Upper lobe of left lung (tissue), 4 donors: ENCODE results near the gene LILRB5.

Source experiments
- POLR2A ChIP-seq, 4 donors: fragments of 450-650 bp; IDR thresholded peaks; one replicate each; pipeline ENCODE4 v1.5.1; 2016 to 2017; ENCODE audit warnings: antibody characterized with exemption in 4 of 4, mild to moderate bottlenecking in 2 of 4
- TF ChIP-seq, protein P1 (sequence below), 6 experiments: fragments of 450-650 bp in 4 of 6; fragments of 200-600 bp in 2 of 6; sonication (generic) in 2 of 6; IDR thresholded peaks; one replicate each; pipeline ENCODE4 v1.5.1; 2016 to 2019; ENCODE audit warnings: antibody characterized with exemption in 6 of 6

DNA sequence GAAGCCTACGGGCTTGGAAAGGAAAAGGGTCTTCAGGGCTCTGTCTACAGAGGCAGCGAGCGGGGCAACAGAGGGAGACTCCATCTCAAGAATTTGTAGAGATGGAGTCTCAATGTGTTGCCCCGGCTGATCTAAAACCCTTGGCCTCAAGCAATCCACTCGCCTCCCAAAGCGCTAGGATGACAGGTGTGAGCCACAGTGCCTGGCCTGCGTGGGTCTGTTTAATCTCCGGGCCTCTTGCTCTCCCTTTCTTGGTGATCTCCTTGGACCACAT, 48.4 kb downstream of the LILRB5 start:
- TF ChIP-seq POLR2A (IDR thresholded peaks at IDR 0.05), result no peak
- TF ChIP-seq, protein P1, sequence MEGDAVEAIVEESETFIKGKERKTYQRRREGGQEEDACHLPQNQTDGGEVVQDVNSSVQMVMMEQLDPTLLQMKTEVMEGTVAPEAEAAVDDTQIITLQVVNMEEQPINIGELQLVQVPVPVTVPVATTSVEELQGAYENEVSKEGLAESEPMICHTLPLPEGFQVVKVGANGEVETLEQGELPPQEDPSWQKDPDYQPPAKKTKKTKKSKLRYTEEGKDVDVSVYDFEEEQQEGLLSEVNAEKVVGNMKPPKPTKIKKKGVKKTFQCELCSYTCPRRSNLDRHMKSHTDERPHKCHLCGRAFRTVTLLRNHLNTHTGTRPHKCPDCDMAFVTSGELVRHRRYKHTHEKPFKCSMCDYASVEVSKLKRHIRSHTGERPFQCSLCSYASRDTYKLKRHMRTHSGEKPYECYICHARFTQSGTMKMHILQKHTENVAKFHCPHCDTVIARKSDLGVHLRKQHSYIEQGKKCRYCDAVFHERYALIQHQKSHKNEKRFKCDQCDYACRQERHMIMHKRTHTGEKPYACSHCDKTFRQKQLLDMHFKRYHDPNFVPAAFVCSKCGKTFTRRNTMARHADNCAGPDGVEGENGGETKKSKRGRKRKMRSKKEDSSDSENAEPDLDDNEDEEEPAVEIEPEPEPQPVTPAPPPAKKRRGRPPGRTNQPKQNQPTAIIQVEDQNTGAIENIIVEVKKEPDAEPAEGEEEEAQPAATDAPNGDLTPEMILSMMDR (IDR thresholded peaks at IDR 0.05), result no peak
